HL-60 (cell line): ENCODE measurements around the gene DAP.

Experiments used
- DNase-seq, 2 experiments: peaks; one replicate each; pipeline ENCODE4 v3.0.0-alpha.2; 2010 to 2020; ENCODE audit warnings: low read depth in 1 of 2, low spot score in 1 of 2
- H3K27ac ChIP-seq: fragments of 250-450 bp; sonication (Bioruptor Pico); replicated peaks from 2 replicates; pipeline ENCODE4 v1.5.1; 2020; ENCODE audit warnings: mild to moderate bottlenecking, moderate library complexity
- H3K27me3 ChIP-seq: fragments of 250-450 bp; sonication (Bioruptor Pico); 2 replicates; pipeline ENCODE4 v1.5.1; 2021; ENCODE audit warnings: mild to moderate bottlenecking, moderate library complexity; ENCODE audit not compliant: insufficient read depth, poor library complexity, severe bottlenecking
- H3K4me3 ChIP-seq: replicated peaks from 2 replicates; pipeline ENCODE4 v1.5.1; 2011; ENCODE audit warnings: mild to moderate bottlenecking, control low read depth, low read length; ENCODE audit not compliant: insufficient read depth
- GABPA ChIP-seq: IDR thresholded peaks from 2 replicates; pipeline ENCODE4 v1.6.1; 2012; ENCODE audit warnings: low read depth
- POLR2AphosphoS5 ChIP-seq: IDR thresholded peaks from 2 replicates; pipeline ENCODE4 v1.6.1; 2012; ENCODE audit warnings: low read depth
- SPI1 ChIP-seq: IDR thresholded peaks from 2 replicates; pipeline ENCODE4 v1.6.1; 2012; ENCODE audit warnings: low read depth, mild to moderate bottlenecking, borderline replicate concordance
- TF ChIP-seq, protein P1 (sequence below): IDR thresholded peaks from 2 replicates; pipeline ENCODE4 v1.6.1; 2012; ENCODE audit warnings: low read depth; ENCODE audit not compliant: insufficient replicate concordance
- TF ChIP-seq, protein P2 (sequence below): IDR thresholded peaks from one replicate; pipeline ENCODE4 v1.5.1; 2011; ENCODE audit warnings: low read length, control low read depth, inconsistent platforms; ENCODE audit not compliant: insufficient read depth

The DAP gene

DNA sequence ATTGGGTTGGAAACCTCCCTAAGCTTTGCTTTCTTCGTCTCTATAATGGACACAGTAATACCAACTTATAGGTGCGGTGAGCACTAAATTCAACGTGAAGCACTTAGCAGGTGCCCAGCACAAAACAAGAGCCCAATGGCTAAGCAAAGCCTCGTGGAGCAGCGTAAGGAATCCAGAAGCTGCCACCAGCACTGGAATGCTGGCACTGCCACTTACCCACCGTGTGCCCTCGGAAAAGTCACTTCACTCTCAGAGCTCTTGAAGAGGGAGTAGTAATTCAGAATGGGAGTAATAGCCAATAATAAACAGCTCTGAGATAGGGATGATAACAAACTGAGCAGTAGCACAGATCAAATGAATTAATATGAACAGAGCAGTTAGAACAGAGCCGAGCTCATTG lies 16.4 kb downstream of the DAP start:
- Histone ChIP-seq H3K27ac (no peak overlapping the region), H3K4me3 (no peak overlapping the region), H3K27me3 (no peaks in the 10 kb centered on the region)
- no peak for DNase-seq
- TF ChIP-seq, protein P1, sequence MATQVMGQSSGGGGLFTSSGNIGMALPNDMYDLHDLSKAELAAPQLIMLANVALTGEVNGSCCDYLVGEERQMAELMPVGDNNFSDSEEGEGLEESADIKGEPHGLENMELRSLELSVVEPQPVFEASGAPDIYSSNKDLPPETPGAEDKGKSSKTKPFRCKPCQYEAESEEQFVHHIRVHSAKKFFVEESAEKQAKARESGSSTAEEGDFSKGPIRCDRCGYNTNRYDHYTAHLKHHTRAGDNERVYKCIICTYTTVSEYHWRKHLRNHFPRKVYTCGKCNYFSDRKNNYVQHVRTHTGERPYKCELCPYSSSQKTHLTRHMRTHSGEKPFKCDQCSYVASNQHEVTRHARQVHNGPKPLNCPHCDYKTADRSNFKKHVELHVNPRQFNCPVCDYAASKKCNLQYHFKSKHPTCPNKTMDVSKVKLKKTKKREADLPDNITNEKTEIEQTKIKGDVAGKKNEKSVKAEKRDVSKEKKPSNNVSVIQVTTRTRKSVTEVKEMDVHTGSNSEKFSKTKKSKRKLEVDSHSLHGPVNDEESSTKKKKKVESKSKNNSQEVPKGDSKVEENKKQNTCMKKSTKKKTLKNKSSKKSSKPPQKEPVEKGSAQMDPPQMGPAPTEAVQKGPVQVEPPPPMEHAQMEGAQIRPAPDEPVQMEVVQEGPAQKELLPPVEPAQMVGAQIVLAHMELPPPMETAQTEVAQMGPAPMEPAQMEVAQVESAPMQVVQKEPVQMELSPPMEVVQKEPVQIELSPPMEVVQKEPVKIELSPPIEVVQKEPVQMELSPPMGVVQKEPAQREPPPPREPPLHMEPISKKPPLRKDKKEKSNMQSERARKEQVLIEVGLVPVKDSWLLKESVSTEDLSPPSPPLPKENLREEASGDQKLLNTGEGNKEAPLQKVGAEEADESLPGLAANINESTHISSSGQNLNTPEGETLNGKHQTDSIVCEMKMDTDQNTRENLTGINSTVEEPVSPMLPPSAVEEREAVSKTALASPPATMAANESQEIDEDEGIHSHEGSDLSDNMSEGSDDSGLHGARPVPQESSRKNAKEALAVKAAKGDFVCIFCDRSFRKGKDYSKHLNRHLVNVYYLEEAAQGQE: no peak
- TF ChIP-seq GABPA: no peak
- TF ChIP-seq, protein P2, sequence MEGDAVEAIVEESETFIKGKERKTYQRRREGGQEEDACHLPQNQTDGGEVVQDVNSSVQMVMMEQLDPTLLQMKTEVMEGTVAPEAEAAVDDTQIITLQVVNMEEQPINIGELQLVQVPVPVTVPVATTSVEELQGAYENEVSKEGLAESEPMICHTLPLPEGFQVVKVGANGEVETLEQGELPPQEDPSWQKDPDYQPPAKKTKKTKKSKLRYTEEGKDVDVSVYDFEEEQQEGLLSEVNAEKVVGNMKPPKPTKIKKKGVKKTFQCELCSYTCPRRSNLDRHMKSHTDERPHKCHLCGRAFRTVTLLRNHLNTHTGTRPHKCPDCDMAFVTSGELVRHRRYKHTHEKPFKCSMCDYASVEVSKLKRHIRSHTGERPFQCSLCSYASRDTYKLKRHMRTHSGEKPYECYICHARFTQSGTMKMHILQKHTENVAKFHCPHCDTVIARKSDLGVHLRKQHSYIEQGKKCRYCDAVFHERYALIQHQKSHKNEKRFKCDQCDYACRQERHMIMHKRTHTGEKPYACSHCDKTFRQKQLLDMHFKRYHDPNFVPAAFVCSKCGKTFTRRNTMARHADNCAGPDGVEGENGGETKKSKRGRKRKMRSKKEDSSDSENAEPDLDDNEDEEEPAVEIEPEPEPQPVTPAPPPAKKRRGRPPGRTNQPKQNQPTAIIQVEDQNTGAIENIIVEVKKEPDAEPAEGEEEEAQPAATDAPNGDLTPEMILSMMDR: no peak
- no peak for TF ChIP-seq POLR2AphosphoS5
- TF ChIP-seq SPI1: no peak

DNA sequence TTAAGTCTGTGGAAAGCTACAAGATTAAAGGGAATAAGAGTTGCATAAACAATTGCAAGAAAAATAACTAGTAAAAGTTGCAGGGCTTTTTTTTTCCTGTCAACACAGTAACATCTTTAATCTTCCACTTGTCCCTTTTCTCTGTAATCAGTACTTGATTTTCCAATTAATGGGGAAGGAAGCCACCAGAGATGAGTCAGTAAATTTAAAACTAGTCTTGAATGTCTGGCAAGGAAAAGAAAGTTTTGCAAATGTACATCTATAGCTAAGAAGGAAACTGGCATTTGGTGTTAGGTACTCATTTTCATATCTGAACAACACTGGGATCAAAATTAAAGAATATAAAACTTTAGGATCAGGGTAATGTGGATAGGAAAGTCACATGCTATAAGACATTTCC lies 17.1 kb downstream of the DAP start:
- no peak overlapping the region for H3K4me3 ChIP-seq
- DNase-seq: no peak
- TF ChIP-seq SPI1 (no peak), GABPA (no peak), POLR2AphosphoS5 (no peak)
- TF ChIP-seq, protein P2: no peak
- TF ChIP-seq, protein P1: no peak
- H3K27ac ChIP-seq: no peak overlapping the region
- no peaks in the 10 kb centered on the region for H3K27me3 ChIP-seq

DNA sequence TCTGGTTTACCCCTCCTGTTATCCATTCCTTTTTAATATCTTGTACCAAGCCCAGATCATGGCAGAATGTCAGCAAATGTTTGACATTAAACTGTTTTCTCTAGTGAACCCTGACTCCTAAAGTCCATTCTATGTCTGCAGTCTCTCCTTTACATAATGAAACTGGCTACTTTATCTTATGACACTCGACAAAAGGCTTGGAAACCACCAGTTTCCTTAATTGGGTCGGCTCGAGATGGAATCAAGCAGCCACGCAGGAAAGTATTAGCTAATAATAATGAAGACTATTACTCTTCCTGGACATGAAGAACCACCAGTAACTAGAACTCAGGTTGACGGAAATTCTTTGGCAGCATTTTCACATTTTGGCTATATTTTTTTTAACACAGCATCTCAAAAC lies 17.5 kb downstream of the DAP start:
- Histone ChIP-seq H3K27ac (no peak overlapping the region), H3K27me3 (no peaks in the 10 kb centered on the region), H3K4me3 (no peak overlapping the region)
- TF ChIP-seq, protein P2: no peak
- TF ChIP-seq SPI1 (no peak), POLR2AphosphoS5 (no peak), GABPA (no peak)
- TF ChIP-seq, protein P1: no peak
- no peak for DNase-seq
